Dedifferentiated amniotic fluid mesenchymal stem cell (primary cell): Measurements from ENCODE around the gene CARM1.
"Not testable (repeated sequence)": the region's sequence is repeated elsewhere in the genome, so short reads cannot be mapped to it uniquely, and the experiment has no call there.

Experiments used
- DNase-seq: peaks from one replicate; pipeline ENCODE4 v3.0.0-alpha.2; 2016; ENCODE audit errors: extremely low spot score

CARM1 gene

DNA sequence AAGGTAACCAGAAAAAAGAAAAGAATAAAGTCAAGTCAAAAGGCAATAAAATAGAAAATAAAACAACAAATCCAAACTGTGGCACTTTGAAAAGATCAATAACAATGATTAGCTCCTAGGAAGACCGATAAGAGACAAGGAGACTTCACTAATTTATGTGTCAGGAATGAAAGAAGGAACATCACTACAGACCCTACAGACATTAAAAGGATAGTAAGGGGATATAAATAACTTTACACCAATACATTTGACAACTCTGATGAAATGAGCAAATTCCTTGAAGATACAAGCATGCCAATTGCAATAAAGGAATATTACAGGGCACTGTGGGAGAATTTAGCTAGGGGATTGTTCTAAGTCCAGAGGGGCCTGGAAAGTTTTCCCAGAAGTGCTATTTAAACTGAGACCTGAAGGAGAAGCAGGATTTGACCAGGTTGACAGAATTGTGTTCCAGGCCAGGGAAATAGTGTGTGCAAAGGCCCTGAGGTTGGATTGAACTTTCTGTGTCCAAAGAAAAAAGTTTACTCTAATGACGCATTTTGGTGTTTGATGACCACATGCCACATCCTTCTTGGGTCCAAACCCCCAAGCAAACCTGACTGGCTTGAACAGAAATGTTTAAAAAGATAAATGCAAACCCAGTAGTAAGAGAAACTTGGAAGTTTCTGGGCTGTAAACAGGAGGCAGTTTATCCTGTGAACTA lies 24.7 kb upstream of the CARM1 start:
- DNase-seq = no peak

GRCh38 chr19:10848230-10848856 lies 23.0 kb upstream of the CARM1 start, which contains the start of gene C19orf38:
Gene C19orf38 (plus strand): TSS chr19:10848415. CDS start chr19:10848509, 94 bp downstream.
- no peak for DNase-seq

DNA sequence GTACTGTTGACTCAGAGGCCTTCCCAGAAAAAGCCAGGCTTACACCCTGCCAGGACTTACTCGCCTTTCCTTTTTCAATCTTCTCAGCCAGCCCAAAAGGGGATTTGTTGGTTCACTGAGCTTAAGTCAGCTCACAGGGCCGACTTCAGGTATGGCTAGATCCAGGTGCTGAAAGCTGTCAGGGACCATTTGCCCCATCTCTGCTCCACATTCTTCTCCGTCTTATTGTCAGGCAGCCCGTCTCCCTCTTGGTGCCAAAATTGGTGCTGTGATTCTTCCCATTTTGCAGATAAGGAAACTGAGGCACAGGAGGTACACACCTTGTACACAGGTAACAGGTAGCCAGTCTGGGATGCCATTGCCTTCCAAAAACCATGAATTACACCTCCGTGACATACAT lies 20.7 kb upstream of the CARM1 start:
- no peak for DNase-seq

DNA sequence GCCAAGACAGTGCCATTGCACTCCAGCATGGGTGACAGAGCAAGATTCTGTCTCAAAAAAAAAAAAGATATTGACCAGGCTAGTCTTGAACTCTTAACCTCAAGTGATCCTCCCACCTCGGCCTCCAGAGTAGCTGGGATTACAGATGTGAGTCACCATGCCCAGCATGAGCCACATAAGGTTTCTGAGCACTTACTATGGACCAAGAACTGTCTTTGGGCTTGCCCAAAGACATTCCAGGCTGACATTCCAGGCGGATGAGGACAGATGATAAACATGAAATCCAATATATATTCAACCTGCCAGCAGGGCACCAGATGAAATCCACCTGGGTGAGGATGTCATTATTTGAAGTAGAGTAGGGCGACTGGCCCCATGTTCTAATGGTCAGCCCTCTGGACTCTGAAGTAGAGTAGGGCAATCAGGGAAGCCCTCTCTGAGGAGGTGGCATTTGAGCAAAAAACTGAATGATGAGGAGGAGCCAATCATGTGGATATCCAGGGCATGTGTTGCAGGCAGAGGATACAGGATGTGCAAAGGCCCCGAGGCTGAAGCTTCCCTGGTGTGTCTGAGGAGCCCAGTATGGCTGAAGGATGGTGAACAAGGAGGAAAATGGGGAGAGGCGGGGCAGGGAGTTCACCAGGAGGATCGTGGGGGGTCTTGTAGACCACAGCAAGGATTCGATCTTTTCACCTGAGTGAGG lies 19.1 kb upstream of the CARM1 start:
- DNase-seq = no peak

GRCh38 chr19:10852941-10853340 lies 18.4 kb upstream of the CARM1 start:
- no peak for DNase-seq

DNA sequence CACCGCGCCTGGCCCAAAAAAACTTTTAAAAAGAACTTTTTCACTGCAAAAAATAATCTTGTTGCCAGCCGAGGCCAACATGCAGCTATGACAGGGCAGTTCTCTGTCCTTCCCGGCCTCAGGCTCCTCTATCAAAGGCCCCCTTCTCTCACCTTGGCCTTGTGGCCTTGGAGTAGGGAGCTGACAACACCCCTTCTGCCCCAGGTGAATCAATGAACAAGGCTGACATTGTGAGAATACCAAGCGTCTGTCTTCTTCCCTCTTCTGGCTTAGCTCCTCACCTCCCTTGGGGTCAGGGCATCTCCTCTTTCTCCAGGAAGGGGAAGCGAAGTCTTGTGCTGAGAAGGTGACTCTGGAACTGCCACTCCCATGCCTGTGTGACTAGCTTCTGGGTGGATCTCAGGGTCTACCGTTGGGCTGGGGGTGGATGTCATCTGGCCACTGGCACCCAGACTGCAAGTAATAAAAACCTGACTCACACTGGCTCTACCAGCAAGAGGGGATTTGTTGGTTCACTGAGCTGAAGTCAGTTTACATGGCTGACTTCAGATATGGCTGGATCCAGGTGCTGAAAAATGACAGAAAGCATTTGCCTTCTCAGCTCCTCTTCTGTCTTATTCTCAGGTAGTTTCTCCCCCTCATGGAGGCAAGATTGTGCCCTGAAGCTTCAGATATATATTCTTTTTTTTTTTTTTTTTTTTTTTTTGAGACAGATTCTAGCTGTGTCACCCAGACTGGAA lies 16.8 kb upstream of the CARM1 start:
- no peak for DNase-seq

GRCh38 chr19:10855879-10856522 lies 15.4 kb upstream of the CARM1 start:
- DNase-seq = no peak

GRCh38 chr19:10856899-10857298 lies 14.5 kb upstream of the CARM1 start:
- not testable (repeated sequence) for DNase-seq

DNA sequence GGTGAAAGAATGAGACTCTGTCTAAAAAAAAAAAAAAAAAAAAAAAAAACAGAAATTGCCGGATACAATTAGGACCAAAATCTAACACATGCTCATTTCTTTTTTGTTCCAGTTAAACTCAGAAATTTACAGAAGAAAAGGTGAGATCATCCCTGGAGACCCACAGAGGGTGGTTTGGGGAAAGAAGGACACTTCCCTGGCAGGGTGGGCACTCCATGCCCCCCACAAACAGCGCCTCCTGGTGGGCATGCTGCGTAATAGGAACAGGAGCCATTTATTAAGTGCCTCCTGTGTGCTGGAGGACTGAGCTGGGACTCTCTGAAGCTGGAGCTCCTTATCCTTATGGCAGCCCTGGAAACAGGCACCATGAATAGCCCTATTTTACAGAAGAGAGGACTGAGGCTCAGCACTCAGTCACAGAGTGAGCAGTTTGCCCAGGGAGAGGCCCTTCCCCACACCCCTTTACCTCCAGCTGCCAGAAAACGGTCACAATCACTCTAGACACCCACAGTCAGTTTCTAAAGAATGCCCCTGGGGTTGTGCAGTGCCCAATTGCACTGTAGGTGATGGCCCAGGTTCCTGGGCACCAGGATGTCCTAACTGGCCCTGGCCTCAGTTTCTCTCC lies 13.0 kb upstream of the CARM1 start:
- DNase-seq = no peak

GRCh38 chr19:10861103-10861651 lies 10.2 kb upstream of the CARM1 start:
- no peak for DNase-seq

GRCh38 chr19:10862561-10863106 lies 8.7 kb upstream of the CARM1 start:
- no peak for DNase-seq

DNA sequence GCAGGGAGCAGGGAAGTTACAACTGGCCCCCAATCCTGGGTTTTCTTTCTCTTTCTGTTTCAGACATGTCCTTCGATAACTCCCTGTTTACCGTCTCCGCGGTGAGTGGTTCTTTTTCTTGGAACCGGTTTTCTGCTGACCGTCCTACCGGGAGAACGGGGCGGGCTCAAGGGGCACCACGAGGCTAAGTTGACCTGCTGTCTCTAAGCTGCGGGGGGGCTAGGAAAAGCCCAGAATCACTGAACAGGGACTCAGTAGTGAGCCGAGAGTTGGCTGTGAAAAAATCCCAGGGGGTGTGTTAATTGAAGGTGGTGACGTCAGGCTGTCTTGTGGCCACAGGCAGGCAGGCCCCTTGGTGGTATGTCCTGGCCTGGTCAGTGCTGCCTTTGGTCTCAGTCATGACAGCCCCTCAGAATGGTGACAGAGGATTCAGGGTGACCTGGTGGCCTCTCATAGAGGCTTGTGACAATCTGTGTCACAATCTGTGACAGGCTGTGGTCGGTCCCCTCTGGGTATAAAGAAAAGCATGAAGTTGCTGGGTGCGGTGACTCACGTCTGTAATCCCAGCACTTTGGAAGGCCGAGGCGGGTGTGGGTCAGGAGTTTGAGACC lies 8.1 kb upstream of the CARM1 start:
- DNase-seq = no peak

GRCh38 chr19:10864538-10864899 lies 6.8 kb upstream of the CARM1 start:
- DNase-seq = peak; percentile 78

- DNase-seq = no peak
These were observed 4.9 kb upstream of the CARM1 start for GRCh38 chr19:10866495-10866894.

DNA sequence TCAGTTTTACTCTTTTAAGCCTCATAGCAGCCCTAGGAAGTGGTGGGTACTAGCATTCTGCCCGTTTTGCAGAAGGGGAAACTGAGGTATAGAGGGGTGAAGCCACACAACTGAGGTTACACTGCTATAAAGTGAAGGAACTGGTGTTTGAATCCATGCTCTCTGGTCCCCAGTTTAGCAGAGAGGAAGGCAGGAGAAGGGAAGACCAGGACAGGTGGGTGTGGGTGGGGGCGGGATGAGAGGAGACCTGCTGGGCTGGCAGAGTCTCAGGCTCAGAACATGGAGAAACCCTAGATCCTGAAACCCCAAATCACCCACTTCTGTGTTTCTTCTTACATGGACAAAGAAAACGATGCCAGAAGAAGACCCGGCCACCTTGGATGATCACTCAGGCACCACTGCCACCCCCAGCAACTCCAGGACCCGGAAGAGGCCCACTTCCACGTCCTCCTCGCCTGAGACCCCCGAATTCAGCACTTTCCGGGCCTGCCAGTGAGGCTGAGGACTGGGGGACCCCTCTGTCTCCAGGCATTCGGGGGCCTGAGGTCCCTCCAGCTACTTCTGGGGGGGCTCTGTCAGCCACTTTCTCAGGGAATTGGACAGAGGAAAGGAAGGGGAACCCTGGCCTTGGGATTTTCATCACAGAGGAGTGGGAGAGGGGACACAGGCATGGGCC lies 2.3 kb upstream of the CARM1 start:
- DNase-seq = no peak

- not testable (repeated sequence) for DNase-seq
These were observed 1.5 kb upstream of the CARM1 start for GRCh38 chr19:10869872-10870311.

DNA sequence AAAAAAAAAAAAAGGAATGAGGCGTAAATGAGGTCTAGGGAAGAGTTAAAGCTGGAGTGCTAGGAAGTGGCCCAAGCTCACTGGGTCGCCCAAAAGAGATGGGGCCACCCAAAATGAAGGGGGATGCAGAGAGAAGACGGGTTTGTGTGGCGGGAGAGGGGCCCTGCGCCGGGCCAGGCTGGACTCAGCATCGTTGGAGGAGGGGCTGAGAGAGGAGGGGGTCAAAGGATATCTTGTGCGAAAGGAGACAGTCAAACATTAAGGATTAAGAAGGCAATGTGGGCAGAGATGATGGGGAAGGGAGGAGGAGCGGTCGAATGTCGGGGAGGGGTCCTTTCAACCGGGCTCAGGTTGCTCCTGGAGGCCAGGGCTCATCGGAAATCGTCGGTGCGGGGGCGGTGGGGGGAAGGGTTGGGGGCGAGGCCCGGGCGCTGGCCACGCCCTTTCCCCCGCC lies 825 bp upstream of the CARM1 start:
- no peak for DNase-seq

DNA sequence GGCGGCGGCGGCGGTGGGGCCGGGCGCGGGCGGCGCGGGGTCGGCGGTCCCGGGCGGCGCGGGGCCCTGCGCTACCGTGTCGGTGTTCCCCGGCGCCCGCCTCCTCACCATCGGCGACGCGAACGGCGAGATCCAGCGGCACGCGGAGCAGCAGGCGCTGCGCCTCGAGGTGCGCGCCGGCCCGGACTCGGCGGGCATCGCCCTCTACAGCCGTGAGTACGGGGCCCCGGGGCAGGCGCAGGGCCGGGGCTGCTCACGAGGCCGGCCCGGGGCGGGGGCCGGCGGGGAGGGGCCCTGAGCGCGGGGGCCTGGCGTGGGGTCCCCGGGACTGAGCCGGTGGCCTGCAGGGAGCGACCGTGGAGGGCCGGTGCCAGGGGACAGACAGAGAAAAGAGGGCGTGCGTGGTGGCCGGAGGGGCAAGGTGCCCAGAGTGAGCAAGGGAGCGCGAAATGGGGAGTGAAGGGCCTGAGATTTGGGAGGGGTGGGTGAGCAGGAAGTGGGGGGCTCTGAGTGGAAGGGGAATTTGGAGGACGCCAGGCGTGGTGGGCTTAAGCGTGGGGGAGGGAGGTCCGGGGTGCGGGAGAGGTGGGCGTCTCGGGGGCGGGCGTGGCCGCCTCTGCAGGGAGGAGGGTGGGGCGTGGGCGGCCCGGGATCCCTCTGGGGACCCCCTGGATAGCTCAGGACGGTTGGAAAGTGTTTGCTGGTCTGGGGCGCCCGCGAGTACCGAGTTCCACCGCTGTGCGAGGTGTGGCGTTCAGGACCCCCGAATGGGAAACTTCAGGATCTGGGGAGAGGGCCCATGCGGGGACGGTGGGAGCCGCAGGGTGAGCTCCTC lies 575 bp downstream of the CARM1 start:
- DNase-seq = no peak
